G401 (cell line): ENCODE data around the gene LYSMD1. TPM values are rescaled to one million over a fixed set of nuclear protein-coding genes. Genes with fewer than 3 reads are reported as not detected.

ENCODE experiments used
- DNase-seq: peaks from one replicate; pipeline ENCODE4 v3.0.0-alpha.2; 2015; ENCODE audit warnings: low spot score
- in situ Hi-C: cut with HindIII; loops from 2 replicates; pipeline ENCODE4 v1.10.0; 2016; ENCODE audit warnings: low sequenced_read_pairs, mixed read lengths
- total RNA-seq: library from RNA; depleted of rRNA; stranded (reverse); fragments of >200 nt; shearing (Covaris generic); gene quantifications from 2 replicates; pipeline ENCODE4 v1.2.3, GENCODE V29; 2014

The LYSMD1 gene
- total RNA-seq, 1 experiment from 2014 or later: 8.9 TPM

DNA sequence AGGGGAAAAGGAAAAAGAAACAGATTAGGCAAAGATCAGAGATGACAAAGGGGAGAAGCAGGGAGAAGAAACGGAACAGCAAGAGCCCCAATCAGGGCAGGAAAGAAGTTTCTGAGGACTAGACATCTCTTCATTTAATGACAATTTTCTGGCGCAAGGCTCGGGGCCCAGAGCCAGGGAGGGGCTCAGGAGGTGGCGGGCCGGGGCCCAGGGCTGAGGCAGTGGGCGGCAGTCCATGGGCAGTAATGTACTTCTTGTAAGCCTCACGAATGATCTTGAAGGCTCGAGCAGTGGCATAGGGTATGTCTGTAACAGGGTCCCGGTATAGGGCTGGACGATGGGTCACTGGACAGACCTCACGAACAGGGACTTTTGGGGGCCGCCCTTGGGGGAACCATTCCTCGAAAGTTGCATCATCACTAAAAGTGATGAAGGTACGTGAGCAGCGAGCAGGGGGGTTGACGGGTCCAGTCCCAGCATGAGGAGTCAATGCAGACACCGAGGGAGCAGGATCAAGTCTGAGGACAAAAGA lies 10.9 kb upstream of the LYSMD1 start:
- in situ Hi-C loops: no loop called here

DNA sequence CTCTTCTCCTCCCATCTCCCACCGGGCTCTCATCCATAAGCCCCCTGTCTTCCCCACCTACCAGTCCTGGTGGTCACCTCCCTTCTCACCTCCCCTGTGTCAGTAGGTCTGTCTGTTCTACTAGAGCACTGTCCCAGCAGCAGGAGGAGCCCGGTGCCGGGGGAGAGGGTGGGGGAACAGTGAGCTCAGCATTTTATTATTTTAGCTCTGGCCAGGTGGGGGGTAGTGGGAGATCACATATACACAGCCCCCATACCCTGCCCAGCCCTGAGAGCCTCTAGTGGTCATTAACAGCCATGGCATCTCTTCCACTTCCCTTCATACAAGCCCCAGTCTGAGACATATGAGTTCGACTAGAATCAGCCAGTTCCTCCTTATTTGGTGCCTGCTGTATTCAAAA lies 10.2 kb upstream of the LYSMD1 start, which contains the start of gene TMOD4:
TSS of gene TMOD4 (minus strand) at position 119 of the 400 bp plus-strand sequence. CDS start 1,106 bp downstream, outside the sequence.
- in situ Hi-C loops: no loop called here

More for the DNA sequence above, 10.9 kb upstream of the LYSMD1 start:
- DNase-seq: no peak

GRCh38 chr1:151175041-151175741 lies 9.5 kb upstream of the LYSMD1 start:
- DNase-seq: no peak
- in situ Hi-C loops: no loop called here

More for the DNA sequence above, 10.2 kb upstream of the LYSMD1 start, which contains the start of gene TMOD4:
- DNase-seq: no peak

- no peak for DNase-seq
- in situ Hi-C loops: no loop called here
These were observed 5.5 kb upstream of the LYSMD1 start for GRCh38 chr1:151171190-151171589.

GRCh38 chr1:151167116-151167515 lies 1.4 kb upstream of the LYSMD1 start:
- no peak for DNase-seq
- in situ Hi-C loops: no loop called here

DNA sequence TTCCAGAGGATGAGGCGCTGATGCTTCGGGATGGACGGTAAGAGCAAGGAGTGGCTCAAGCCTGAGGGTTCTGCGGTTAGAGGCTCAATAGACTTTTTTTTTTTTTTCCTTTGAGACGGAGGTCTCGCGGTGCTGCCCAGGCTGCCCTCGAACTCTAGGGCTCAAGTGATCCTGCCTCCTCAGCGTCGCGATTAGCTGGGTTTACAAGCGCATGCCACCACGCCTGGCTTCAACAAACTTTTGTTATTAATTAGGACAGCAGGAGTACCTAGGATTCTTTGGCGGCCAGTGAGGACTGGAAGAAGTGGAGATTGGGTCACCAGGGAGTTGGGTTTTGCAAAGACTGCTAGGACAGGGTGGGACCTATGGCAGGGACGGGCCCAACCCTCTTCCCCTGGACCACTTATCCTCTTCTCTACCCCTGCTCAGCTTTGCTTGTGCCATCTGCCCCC lies 829 bp upstream of the LYSMD1 start:
- in situ Hi-C loops: no loop called here

GRCh38 chr1:151165281-151165737 lies 393 bp downstream of the LYSMD1 start:
- in situ Hi-C loops: no loop called here
- peak; percentile 72 for DNase-seq

More for the DNA sequence above, 829 bp upstream of the LYSMD1 start:
- no peak for DNase-seq

DNA sequence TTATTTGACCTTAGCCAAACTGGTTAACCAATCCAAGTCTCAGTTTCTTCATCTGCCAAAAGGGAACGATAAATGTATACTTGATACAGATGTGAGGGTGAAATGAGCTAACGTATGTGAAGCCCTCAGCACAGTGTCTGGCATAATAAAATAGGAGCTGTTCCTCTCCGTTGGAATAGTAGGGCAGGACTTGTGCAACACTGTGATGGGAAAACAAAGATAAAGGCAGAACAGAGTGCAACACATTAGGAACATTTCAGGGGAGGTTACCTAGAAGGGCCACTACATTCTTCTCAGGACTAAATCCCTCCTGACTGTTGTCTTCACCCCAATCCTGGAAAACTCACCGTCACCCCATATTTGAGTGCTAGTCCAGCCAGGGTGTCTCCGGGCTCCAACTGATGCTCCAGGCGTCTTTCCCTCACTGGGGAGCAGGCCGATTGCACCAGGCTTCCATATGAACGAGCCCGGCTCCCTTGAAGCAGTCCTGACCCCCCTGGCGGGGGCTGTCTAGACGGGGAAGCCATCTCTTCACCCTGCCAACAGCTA lies 896 bp downstream of the LYSMD1 start:
- in situ Hi-C loops: no loop called here
- DNase-seq: no peak

GRCh38 chr1:151159373-151159772 lies 6.3 kb downstream of the LYSMD1 start:
- in situ Hi-C loops: no loop called here
- no peak for DNase-seq

GRCh38 chr1:151158751-151159251 lies 6.9 kb downstream of the LYSMD1 start:
- in situ Hi-C loops: no loop called here
- no peak for DNase-seq

DNA sequence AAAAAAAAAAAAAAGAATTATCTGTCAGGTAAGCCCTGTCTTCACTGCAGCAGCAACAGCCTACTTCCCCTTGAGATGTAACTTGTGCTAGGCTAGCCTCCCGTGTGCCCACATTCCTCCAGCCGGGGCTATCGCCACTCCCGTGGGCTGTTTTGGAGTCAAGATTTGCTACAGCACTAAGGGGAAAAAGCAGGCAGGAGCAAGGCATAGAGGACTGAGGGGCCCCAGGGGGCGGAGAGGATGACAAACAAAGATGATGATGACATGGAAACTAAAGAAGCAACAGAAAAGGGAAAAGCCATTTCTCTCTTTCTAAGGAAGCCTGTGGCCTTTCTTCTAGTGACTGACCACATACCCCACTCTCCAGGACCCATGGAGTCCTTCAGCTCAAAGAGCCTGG lies 7.4 kb downstream of the LYSMD1 start:
- DNase-seq: no peak
- in situ Hi-C loops: no loop called here

DNA sequence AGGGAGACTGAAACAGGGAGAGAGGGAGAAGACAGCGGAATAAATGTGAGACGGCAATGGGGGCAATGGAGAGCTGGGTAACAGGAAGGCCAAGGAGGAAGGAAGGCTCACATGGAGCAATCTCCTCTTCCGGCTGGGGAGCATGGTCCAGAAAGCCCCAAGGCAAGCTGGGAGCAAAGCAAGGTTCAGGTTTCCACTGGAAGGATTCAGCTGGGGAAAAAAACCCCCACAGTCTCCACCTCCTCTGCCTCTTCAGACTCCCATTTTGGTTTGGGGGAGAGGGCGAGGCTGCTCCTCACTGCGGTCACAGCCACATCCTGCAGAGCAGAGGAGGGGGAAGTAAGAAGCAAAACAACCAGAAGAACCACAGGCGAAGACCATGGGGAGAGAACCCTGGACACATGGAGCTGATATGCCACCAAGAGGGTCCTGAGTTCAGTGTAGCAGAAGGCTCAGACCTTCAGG lies 8.6 kb downstream of the LYSMD1 start:
- in situ Hi-C loops: no loop called here
- no peak for DNase-seq

GRCh38 chr1:151156515-151156819 lies 9.2 kb downstream of the LYSMD1 start, which contains the start of gene TNFAIP8L2:
TSS of gene TNFAIP8L2 (plus strand) at chr1:151156649. CDS start at chr1:151158698, 2,049 bp downstream.
- in situ Hi-C loops: no loop called here
- DNase-seq: no peak

- DNase-seq: no peak
- in situ Hi-C loops: no loop called here
These were observed 18.0 kb downstream of the LYSMD1 start for GRCh38 chr1:151147665-151148064.

DNA sequence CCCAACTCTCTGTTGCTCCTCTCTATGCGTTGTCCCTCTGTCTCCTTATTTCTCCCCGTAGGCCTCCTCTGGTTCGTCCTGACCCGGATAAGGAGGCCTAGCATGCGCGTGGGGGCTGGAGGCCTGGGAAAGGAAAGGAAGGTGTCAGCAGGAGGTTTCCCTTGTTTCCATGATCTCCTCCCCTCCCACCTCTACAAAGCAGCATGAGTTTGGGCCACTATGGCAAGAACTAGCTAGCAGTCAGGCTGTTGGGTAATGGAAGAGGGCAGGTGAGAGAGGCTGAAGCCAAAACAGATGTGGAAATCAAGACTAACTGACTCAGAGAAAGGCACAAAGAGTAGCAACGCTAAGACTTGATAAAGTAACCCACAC lies 18.6 kb downstream of the LYSMD1 start:
- in situ Hi-C loops: no loop called here
- DNase-seq: peak; percentile 61

DNA sequence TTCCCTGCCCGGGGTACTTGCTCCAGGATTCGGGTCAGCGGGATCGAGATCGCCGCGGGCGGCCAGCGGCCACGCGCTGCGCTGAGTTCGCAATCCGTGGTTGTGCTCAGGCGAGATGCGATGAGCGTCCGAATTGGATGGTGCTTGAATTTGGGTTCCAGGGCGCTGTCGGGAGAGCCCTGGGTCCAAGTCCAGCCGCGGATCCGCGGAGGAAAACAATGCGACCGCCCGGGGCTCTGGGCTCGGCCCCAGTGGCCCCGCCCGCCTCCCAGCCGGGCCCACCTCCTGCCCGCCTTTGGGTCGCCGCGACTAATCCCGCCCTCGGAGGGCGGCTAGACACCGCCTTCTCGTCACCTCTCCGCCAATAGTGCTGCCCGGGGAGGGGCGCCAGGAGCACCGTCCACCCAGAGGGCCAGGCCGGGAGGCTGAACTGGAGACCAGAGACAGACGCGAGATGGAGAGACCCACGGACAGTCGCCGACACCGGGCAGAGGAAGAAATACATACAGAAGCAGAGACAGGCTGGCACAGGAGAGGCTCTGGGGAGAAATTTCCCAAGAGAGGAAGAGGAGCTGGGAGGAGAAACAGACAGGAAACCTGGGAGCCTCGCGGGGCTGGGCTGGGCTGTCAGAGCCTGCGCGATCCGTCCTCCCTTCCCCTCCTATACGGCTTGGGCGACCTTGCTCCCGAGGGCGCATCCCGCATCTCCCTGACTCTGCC lies 19.1 kb downstream of the LYSMD1 start, which contains the start of gene SEMA6C:
TSS of gene SEMA6C (minus strand) at position 220 of the 720 bp plus-strand sequence. CDS start 4,010 bp downstream, outside the sequence.
- in situ Hi-C loops: no loop called here
- peak; percentile 98 for DNase-seq

- peak; percentile 49 for DNase-seq
- in situ Hi-C loops: no loop called here
These were observed 19.7 kb downstream of the LYSMD1 start for GRCh38 chr1:151146072-151146411.

GRCh38 chr1:151145304-151146071 lies 20.2 kb downstream of the LYSMD1 start:
- in situ Hi-C loops: no loop called here
- peak; percentile 53 for DNase-seq
